NOMO-1 treated with dmso at 0.1 percent for 144 hours (cell line): ENCODE results near the gene BCKDK.

Experiments used
- DNase-seq: peaks from one replicate; lab custom pipeline; 2025; ENCODE audit not compliant: unreplicated experiment; lab: John Stamatoyannopoulos, UW

Gene BCKDK

DNA sequence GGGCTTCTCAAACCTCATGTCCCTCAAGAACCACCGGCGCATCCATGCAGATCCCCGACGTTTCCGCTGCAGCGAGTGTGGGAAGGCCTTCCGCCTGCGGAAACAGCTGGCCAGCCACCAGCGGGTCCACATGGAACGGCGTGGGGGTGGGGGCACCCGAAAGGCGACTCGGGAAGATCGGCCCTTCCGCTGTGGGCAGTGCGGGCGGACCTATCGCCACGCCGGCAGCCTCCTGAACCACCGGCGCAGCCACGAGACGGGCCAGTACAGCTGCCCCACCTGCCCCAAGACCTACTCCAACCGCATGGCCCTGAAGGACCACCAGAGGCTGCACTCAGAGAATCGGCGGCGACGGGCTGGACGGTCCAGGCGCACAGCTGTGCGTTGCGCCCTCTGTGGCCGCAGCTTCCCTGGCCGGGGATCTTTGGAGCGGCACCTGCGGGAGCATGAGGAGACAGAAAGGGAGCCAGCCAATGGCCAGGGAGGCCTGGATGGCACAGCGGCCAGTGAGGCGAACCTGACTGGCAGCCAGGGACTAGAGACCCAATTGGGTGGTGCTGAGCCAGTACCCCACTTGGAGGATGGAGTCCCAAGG is 28.1 kb upstream of the BCKDK start:
- DNase-seq: no peak

DNA sequence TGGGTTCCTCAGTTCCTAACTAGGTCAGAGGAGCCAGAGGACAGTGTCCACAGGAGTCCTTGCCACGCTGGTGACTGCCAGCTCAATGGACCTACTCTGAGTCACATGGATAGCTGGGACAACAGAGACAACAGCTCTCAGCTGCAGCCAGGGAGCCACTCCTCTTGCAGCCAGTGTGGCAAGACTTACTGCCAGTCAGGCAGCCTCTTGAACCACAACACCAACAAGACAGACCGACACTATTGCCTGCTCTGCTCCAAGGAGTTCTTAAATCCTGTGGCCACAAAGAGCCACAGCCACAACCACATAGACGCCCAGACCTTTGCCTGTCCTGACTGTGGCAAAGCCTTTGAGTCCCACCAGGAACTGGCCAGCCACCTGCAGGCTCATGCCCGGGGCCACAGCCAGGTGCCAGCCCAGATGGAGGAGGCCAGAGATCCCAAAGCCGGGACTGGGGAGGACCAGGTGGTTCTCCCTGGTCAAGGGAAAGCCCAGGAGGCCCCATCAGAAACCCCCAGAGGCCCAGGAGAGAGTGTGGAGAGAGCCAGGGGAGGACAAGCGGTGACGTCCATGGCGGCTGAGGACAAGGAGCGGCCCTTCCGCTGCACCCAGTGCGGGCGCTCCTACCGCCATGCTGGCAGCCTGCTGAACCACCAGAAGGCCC is 27.3 kb upstream of the BCKDK start:
- no peak for DNase-seq

DNA sequence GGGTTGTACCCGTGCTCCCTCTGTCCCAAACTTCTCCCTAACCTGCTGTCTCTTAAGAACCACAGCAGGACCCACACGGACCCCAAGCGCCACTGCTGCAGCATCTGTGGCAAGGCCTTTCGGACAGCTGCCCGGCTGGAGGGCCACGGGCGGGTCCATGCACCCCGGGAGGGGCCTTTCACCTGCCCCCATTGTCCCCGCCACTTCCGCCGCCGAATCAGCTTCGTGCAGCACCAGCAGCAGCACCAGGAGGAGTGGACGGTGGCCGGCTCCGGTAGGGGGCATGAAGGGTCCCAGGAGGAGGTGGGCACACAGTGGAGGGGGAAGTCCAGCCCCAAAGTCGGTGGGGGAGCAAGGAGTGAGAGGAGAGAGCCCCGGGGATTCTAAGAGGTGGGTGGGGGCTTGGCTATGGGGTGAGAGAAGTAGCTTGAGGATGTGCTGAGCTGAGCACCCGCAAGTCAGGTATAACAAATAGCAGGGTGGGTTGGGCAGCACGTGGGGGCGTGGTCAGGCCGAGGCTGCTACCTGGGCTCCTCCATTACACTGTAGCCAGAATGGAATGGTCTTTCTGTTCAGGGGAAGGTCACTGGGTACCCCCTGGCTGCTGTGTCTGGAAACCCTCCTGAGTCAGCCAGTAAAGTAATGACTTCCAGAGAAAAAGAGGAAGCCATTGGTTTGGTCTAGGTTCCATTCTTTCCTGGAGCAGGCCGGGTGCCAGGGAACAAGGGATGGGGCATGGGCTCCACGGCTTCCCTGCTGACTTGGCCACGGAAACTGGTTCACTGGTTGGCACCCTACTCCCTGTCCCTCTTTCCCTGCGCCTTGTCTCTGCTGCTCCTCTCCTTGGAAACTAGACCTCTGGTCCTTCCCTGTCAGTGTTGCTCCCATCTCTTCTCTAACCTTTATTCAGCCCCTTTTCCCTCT is 26.5 kb upstream of the BCKDK start:
- DNase-seq: no peak

DNA sequence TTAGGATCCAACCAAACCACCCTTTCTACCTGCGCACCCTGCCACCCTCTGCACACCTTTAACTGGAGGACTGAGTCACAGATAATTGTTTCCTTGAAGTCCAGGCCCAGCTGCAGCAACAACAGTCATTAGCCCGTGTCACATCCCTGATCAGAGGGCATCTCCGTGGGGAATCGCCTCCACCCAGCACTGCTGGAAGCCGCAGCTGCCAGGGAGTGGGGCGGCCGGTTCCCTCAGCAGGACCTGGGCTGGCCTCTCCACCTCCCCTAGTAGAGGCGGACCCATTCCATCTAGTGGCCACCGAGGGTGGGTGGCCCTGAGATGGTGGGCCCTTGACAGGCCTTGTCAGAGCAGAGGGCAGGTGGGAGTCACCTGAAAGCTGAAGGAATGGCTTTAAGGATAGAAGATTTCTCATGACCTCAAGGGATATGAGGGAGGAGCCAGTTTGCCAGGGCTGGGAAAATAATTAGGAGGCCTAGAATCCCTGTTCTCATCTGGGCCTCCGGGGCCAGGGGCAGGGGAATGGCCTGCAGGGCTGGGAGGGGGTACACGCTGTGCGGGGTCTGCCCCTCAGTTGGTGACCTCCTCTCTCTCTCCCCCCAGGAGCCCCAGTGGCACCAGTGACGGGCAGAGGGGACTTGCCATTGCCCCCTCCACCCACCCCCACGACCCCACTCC is 25.7 kb upstream of the BCKDK start:
- no peak for DNase-seq

DNA sequence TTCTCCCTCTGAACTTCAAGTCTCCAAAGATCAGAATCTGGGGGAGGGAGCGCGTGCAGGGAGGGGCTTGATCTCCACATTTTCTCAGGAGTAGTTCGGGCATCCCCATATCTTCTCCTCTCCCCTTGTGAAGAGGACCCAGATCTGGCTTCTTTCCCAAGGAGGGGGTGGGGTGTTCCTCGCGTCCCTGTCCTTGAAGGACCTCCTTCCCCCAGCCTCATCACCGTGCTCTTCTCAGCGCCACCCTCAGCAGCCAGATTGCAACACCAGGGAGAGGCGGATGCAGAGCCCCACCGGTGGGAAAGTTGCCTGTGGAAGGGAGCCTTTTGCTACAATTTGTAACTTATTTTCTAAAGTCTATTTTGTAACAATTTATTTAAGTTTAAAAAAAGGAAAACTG is 25.1 kb upstream of the BCKDK start:
- no peak for DNase-seq

DNA sequence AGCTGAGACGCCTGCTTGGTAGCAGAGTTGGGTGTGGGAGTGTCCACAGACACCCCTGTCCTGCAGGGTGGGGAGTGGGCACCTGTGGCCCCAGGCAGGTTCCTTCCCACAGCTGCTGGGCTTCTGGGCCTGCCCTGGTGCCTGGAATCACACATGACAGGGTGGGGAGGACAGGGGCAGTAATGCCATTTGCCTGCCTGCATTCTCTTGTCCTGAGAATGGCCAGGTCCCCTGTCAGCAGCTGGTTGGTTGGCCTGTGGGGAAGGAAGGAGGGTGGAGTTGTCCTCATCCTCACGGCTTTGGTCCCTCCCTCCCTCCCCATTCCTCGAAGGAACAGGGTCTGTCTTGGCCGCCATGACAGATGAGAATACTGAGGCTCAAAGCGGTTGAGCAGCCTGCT is 24.6 kb upstream of the BCKDK start:
- no peak for DNase-seq

DNA sequence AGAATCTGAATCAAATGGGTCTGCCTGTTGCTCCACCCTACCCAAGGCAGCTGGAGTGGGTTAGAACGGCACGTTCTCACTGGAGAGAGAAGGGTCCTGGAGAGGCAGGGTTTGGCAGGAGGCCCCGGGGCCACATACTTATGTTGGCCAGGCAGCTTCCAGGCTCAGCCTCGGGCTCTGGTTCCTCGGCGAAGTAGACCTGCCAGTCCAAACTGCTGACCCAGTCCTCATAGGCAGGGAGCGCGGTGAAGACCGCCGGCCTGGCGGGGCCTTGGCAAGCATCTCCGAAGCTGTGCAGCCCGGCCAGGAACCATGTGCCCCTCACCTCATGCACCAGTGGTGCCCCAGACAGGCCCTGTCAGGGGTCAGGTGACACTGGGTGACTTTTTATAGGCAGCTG is 24.2 kb upstream of the BCKDK start:
- no peak for DNase-seq

DNA sequence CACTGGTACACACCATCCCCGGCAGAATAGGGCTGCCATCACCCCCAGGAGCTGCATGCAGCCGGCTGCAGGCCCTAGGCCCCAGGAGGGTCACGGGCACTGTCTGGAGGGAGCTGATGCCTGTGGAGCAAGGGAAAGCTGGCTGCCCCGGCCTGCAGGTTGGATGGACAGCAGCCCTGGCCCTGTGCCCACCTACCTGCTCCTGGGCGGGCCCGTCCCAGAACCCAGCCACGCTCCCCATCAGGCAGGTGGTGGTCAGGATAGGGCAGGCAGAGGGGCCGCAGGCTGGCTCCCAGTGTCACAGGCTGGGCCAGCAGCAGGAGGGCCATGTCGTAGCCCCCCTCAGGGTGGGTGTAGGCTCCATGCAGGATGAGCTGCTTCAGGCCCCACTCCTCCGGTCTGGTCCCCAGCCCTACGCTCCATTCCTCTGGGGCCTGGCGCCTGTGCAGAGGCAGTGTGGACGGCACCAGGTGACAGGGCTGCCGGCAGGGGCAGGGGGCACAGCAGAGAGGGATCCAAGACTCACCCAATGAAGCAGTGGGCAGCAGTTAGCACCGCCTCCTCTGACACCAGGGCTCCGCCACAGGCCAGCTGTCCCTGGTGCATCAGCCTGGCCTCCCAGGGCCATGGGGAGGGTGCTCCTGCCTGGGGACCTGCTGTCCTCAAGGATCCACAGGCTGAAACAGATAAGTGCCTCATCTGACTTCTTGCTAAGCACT is 23.4 kb upstream of the BCKDK start:
- DNase-seq: no peak

DNA sequence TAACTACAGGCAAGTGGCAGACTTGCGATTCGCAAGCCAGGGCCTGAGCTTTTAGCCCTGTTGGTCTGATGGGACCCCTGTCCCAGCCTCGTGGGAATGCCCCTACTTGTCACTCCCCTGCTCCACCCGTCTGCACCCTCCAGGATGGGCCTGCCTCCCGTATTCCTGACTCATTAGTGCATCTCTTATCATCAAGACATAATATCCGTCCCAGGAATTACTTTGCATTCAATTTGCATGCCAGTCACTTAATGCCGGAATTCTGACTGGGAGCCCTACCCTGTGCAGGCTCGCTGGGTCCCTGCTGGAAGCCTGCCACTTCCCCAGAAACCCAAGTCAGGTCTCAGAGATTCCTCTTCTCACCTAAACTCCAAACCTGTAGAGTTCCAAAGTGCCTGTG is 22.8 kb upstream of the BCKDK start:
- no peak for DNase-seq

DNA sequence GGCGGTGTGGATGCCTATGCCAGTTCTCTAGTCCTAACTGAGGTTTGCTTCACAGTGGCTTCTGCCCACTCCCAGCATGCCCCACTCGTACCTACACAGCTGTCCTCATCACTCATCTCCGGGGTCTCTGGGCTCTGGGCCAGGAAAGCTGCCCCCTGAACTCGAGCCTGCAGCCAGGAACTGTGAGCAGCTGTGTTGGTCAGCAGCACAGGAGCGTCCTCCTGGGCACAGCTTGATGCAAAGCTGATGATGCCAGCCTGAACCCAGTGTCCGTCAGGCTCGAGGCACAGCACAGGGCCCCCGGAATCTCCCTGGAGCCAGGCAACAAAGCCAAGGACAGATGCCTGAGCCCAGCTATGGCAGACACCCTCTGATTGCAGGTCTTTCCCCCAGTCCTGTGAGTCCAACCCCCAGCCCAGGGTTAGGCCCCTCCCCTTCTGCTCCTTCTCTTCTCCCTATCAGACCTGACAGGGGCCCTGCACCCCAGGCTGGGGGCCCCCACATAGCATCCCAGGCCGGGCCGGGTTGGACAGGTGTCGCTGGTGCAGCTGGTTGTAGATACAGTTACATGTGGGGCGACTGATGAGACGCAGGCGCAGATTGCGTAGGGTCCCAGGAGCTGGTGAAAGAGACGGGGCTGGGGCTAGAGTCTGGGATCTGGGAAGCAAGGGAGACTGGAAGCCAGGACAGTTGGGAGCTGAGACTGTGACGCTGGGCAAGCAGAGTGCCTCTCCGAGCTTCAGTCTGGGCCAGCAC is 22.1 kb upstream of the BCKDK start:
- DNase-seq: no peak

DNA sequence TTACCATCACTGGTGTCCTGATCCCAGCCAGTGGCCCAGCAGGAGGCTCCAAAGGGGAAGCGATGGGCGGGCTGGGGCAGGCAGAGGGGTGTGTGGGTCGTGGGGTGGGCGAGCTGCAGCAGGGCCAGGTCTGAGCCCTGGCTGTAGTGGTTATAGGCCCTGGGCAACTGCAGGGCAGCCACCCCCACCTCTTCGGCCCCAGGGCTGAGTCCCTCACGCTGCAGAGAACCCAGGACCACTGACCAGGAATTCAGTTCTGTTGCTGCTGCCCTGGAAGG is 21.6 kb upstream of the BCKDK start:
- DNase-seq: no peak

DNA sequence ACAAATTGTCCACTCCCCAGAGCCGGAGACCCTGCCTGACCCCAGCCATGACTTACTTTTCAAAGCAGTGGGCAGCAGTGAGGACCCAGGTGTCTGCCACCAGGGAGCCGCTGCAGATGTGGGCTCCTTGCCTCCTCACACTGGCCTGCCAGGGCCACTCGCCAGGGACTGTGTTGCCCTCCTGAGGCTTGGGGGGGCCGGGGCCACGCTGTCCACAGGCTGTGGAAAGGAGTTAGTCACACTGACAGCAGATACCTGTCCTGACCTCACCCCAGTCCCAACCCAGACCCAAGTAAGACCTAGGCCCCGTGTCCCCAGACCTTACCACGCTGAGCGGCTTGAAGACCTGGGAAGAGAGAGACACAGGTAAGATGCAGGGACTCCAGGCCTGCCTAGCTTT is 20.7 kb upstream of the BCKDK start:
- DNase-seq: no peak

DNA sequence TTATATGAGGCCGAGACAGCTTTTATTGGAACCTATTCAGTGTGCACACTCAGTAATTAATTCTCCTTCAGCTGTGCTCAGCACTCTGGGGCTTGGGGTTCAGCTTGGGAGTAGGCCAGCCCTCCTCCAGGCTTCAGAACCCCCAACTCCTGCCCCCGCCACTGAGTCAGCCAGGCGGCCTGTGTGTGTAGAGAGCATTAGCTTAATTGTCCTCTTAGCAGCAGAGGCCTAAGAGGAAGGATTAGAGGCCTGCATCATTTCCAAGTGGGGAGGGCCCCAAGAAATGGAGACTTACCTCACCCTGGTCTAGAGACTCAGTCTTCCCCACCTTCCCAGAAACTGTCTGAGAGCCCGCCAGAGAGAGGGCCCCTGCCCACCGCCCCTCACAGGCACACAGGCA is 20.2 kb upstream of the BCKDK start:
- DNase-seq: no peak

DNA sequence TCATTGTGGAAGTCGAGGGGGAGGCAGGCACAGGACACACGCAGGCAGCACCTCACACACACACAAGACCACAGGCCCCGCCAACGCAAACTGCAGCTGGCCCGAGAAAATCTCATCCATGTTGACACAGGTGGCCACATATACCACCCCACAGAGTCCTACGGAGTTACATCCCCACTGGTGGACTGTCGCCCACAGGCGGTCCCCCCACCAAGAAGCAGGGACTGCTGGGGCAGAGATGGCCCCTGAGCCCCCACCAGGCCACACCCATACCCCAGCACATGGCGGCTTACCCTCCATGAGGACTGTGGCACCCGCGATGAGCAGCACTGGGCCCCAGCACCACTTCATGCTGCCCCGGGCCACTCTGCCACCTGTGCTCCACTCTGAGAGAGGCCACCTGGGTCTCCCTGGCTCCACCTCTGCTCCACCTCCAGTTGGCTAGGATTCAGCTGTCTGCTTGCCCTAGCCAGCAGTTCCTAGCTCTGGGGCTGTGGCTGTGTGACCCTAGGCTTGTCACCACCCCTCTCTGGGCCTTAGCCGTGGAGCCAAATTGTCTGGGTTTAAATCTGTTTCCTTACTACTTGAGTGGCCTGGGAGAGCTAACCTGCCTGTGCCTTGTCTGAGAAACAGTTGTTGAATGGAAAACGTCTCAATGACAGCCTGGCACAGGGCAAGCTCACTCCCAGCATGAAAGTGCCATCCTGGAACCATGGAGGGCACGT is 19.6 kb upstream of the BCKDK start, which contains the start of gene PRSS53:
Gene PRSS53 (minus strand): TSS at position 485 of the 725 bp plus-strand sequence. CDS start 134 bp downstream, at position 351.
- no peak for DNase-seq

DNA sequence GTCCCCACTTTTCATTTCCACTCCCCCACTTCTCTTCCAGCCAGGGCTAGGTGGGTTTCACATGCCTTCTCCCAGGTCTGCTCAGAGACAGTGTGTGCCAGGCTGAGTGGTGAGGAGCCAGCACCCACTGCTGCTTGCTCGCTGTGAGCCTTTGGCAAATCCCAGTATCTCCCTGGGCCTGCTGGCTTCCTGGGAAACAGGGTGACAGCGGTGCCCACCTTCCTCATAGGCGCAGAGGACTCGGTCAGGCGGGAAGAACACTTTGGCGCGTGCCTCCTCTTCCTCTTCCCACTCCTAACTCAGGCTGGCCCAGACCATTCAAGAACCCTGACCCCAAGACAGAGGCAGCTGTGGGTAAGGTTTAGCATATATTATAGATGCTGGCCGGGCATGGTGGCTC is 19.0 kb upstream of the BCKDK start:
- DNase-seq: no peak

DNA sequence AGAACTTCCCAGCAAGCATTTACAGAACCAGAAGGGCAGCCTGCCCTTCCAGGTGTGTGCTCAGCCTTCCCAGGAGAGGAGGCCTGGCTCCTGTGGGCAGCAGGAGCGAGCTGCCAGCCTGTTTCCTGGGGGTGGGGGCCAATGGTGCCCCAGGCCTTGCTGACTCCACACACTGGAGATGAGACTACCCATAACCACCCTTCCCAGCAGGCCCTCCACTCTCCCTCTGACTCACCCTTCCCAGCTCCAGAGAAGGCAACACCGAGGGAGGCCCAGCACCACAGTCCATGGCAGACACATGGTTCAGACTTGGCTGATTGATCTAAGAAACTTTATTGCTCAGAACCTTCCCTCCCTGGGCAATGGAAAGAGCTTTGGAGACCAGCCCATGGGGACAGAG is 17.6 kb upstream of the BCKDK start:
- DNase-seq: no peak

DNA sequence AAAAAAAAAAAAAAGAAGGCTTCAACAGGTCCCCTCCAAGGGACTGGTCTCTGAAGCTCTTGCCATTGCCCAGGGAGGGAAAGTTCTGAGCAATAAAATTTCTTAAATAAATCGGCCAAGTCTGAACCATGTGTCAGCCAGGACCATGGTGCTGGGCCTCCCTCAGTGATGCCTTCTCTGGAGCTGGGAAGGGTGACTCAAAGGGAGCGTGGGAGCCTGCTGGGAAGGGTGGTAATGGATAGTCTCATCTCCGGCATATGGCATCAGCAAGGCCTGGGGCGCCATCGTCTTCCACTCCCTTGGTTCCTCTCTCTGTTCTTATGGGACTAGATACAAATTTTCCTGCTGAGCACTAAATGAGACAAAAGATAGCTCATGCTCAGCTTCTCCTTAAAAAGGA is 15.9 kb upstream of the BCKDK start:
- DNase-seq: no peak

DNA sequence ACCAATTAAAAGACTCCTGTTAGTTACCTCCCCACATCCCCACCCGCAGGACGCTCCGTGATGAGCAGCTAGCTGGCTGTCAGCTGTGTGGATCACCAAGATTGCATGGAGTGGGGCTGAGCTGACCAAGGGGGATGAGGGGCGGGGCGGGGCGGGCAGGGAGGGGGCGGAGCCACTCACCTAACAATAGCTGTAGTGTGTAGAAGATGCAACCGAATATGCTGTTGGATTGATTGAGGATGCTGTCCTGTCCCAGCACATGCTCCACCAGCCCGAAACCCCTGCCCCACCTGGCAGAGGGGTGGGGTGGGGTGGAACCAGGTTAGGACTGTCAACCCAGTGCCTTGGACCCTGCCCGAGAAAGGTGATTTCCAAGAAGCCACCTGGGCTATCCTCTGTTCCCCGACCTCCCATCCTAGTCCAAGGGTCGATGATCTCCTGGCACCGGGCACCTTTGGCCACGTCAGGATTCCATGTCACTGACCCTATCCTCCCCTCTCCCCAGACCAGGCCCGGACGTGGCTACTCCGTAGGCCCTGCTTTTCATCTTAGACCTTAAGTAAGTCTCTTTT is 15.0 kb upstream of the BCKDK start:
- no peak for DNase-seq

DNA sequence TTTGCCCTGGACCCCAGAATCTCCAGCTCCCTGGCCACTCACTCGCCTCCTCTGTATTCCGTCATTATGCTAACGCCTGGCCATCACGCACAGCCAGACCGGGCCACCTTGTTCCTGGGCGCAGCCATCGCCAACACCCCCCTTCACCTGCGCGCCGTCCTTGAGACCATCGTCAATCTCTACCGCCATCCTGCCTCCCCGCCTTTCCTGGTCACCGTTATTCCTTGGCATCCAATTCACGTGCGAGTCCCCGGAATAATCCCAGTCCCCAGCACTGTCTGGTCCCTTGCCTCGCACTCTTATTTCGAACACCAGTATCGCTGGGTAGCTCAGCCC is 14.1 kb upstream of the BCKDK start:
- no peak for DNase-seq
